ENCODE data around the gene RHOJ. TPM values are rescaled to one million over a fixed set of nuclear protein-coding genes. Genes with fewer than 3 reads are reported as not detected.

RHOJ gene
- total RNA-seq, 3 donors from 2014 or later (not counting 1 experiment from before 2014, with no cell fraction given) = not detected

GRCh38 chr14:63296060-63296563 lies 91.9 kb downstream of the RHOJ start:
- WGBS (ENCODE audit: insufficient coverage) = 84% methylated on average over 6 of the region's 6 CpGs
- ATAC-seq (no peak), DNase-seq (no peak)
- Histone ChIP-seq H3K4me1 (ENCODE audit: control insufficient read depth, insufficient read depth, low read length) (peaks cover 11% of the 10 kb centered on the region), H3K27ac (ENCODE audit: low read length) (no peak overlapping the region), H3K36me3 (ENCODE audit: control insufficient read depth, insufficient read depth, low read length) (no peaks in the 10 kb centered on the region), H3K27me3 (ENCODE audit: control insufficient read depth, insufficient read depth, low read length) (no peaks in the 10 kb centered on the region), H3K9me3 (ENCODE audit: control insufficient read depth, insufficient read depth, low read length) (no peaks in the 10 kb centered on the region), H3K4me3 (ENCODE audit: low read length) (no peak overlapping the region)
- H3K4me1 Mint-ChIP-seq = peaks cover 17 to 25% of the 10 kb centered on the region in 2 donors
- H3K4me3 Mint-ChIP-seq = no peak overlapping the region
- no peak for TF ChIP-seq CTCF (IDR thresholded peaks at IDR 0.05)
- H3K27me3 Mint-ChIP-seq (ENCODE audit: low read depth in 2 of 2) = peaks cover under 1 to 18% of the 10 kb centered on the region in 2 donors
- H3K27ac Mint-ChIP-seq = no peak overlapping the region
- intact Hi-C loops (cut with micrococcal nuclease) = no loop called here
- H3K9me3 Mint-ChIP-seq = no peaks in the 10 kb centered on the region
- no peaks in the 10 kb centered on the region for H3K36me3 Mint-ChIP-seq

- Mint-ChIP-seq H3K27me3 (ENCODE audit: low read depth in 2 of 2) (peaks cover 0 to 9% of the 10 kb centered on the region in 2 donors), H3K4me3 (no peak overlapping the region), H3K36me3 (no peaks in the 10 kb centered on the region), H3K9me3 (no peaks in the 10 kb centered on the region), H3K4me1 (peaks cover 17 to 25% of the 10 kb centered on the region in 2 donors), H3K27ac (no peak overlapping the region)
- Histone ChIP-seq H3K4me3 (ENCODE audit: low read length) (no peak overlapping the region), H3K4me1 (ENCODE audit: control insufficient read depth, insufficient read depth, low read length) (peaks cover 11% of the 10 kb centered on the region), H3K36me3 (ENCODE audit: control insufficient read depth, insufficient read depth, low read length) (no peaks in the 10 kb centered on the region), H3K9me3 (ENCODE audit: control insufficient read depth, insufficient read depth, low read length) (no peaks in the 10 kb centered on the region), H3K27me3 (ENCODE audit: control insufficient read depth, insufficient read depth, low read length) (no peaks in the 10 kb centered on the region), H3K27ac (ENCODE audit: low read length) (no peak overlapping the region)
- ATAC-seq (no peak), DNase-seq (no peak)
- WGBS (ENCODE audit: insufficient coverage) = 85% methylated on average over 3 of the region's 4 CpGs
- no peak for TF ChIP-seq CTCF (IDR thresholded peaks at IDR 0.05)
- intact Hi-C loops (cut with micrococcal nuclease) = no loop called here
These were observed 93.3 kb downstream of the RHOJ start for GRCh38 chr14:63297372-63298063.

- no peaks in the 10 kb centered on the region for H3K9me3 Mint-ChIP-seq
- H3K4me1 Mint-ChIP-seq = peaks cover 17 to 22% of the 10 kb centered on the region in 2 donors
- no peak overlapping the region for H3K4me3 ChIP-seq (ENCODE audit: low read length)
- peaks cover 0 to 7% of the 10 kb centered on the region in 2 donors for H3K27me3 Mint-ChIP-seq (ENCODE audit: low read depth in 2 of 2)
- peak overlapping the region; percentile 31 for H3K4me3 Mint-ChIP-seq
- peaks cover 11% of the 10 kb centered on the region for H3K4me1 ChIP-seq (ENCODE audit: control insufficient read depth, insufficient read depth, low read length)
- intact Hi-C loops (cut with micrococcal nuclease) = no loop called here
- no peaks in the 10 kb centered on the region for H3K27me3 ChIP-seq (ENCODE audit: control insufficient read depth, insufficient read depth, low read length)
- H3K9me3 ChIP-seq (ENCODE audit: control insufficient read depth, insufficient read depth, low read length) = no peaks in the 10 kb centered on the region
- 46% methylated on average over 5 of the region's 6 CpGs for WGBS (ENCODE audit: insufficient coverage)
- H3K36me3 ChIP-seq (ENCODE audit: control insufficient read depth, insufficient read depth, low read length) = no peaks in the 10 kb centered on the region
- no peaks in the 10 kb centered on the region for H3K36me3 Mint-ChIP-seq
- DNase-seq (no peak), ATAC-seq (no peak)
- no peak overlapping the region for H3K27ac ChIP-seq (ENCODE audit: low read length)
- TF ChIP-seq CTCF (IDR thresholded peaks at IDR 0.05) = no peak
- H3K27ac Mint-ChIP-seq = peak overlapping the region in 1 of 2 donors; percentile 22
These were observed 95.3 kb downstream of the RHOJ start for GRCh38 chr14:63299351-63300110.
